Measurements from ENCODE around the gene CHCHD10.

The CHCHD10 gene

GRCh38 chr22:23752090-23752691 lies 15.6 kb downstream of the CHCHD10 start:
- H3K4me2 ChIP-seq = no peak overlapping the region; the same call in 1 of the 2 replicates
- no peak overlapping the region for H3K27ac ChIP-seq
- H3K27me3 ChIP-seq (ENCODE audit: insufficient read depth, low read depth) = no peaks in the 10 kb centered on the region
- H3K9ac ChIP-seq = no peak overlapping the region
- TF ChIP-seq, protein P1, sequence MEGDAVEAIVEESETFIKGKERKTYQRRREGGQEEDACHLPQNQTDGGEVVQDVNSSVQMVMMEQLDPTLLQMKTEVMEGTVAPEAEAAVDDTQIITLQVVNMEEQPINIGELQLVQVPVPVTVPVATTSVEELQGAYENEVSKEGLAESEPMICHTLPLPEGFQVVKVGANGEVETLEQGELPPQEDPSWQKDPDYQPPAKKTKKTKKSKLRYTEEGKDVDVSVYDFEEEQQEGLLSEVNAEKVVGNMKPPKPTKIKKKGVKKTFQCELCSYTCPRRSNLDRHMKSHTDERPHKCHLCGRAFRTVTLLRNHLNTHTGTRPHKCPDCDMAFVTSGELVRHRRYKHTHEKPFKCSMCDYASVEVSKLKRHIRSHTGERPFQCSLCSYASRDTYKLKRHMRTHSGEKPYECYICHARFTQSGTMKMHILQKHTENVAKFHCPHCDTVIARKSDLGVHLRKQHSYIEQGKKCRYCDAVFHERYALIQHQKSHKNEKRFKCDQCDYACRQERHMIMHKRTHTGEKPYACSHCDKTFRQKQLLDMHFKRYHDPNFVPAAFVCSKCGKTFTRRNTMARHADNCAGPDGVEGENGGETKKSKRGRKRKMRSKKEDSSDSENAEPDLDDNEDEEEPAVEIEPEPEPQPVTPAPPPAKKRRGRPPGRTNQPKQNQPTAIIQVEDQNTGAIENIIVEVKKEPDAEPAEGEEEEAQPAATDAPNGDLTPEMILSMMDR (conservative IDR thresholded peaks at IDR 0.05; ENCODE audit: low read depth, low read length) = no peak
- H3K4me1 ChIP-seq (ENCODE audit: low read depth, poor library complexity, severe bottlenecking) = peaks cover 16% of the 10 kb centered on the region
- no peaks in the 10 kb centered on the region for H3K36me3 ChIP-seq (ENCODE audit: insufficient read depth)
- H3K4me3 ChIP-seq (IDR thresholded peaks at IDR 0.05; ENCODE audit: insufficient read depth, low read depth, low read length) = no peak overlapping the region
- H4K20me1 ChIP-seq (ENCODE audit: insufficient read depth) = no peaks in the 10 kb centered on the region
- H3K79me2 ChIP-seq (ENCODE audit: insufficient read depth, low read depth) = no peaks in the 10 kb centered on the region
- H2AFZ ChIP-seq (ENCODE audit: low read depth) = no peak overlapping the region

GRCh38 chr22:23751441-23751996 lies 16.3 kb downstream of the CHCHD10 start:
- Histone ChIP-seq H4K20me1 (ENCODE audit: insufficient read depth) (no peaks in the 10 kb centered on the region), H3K36me3 (ENCODE audit: insufficient read depth) (no peaks in the 10 kb centered on the region), H3K27me3 (ENCODE audit: insufficient read depth, low read depth) (no peaks in the 10 kb centered on the region), H3K9ac (peak overlapping the region; percentile 75), H3K4me2 (peak overlapping the region; percentile 84), H3K27ac (peak overlapping the region; percentile 41), H3K4me3 (IDR thresholded peaks at IDR 0.05; ENCODE audit: insufficient read depth, low read depth, low read length) (no peak overlapping the region), H2AFZ (ENCODE audit: low read depth) (peak overlapping the region; percentile 78), H3K4me1 (ENCODE audit: low read depth, poor library complexity, severe bottlenecking) (peaks cover 16% of the 10 kb centered on the region), H3K79me2 (ENCODE audit: insufficient read depth, low read depth) (no peaks in the 10 kb centered on the region)
- TF ChIP-seq, protein P1 (conservative IDR thresholded peaks at IDR 0.05; ENCODE audit: low read depth, low read length) = no peak

DNA sequence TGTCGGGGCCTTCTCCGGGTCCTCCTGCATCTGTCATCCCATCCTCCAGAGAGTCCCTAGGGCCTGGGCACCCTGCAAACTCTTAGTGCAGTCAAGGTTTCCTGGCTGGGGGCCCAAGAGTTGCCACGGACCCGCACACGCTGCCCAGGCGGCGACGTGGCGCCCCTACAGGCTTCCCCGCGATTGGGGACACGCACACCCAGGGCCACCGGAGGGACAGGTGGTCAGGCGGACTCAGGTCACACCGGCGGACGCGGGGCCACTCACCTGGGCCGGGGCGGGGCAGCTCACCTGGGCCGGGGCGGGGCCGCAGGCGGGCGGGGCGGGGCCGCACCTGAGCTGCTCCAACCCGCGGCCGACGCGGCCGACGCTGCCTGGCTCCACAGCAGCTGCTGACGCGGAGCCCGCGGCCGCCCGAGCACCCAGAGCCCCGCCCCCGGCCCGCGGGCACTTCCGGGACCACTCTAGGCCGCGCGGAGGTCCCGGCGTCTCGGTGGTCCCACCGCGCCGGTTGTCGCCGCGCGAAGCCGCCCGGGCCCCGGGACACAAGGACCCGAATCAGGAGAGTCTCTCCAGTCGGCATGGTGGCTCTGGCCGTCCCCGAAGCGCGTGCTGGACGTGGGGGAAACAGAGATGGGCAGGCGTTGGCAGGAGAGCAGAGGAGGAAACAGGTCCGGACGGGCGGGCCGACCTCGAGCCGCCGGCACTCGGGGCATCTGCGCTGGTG lies 16.9 kb downstream of the CHCHD10 start, which contains the start of gene ZNF70:
Gene ZNF70 (minus strand): TSS at position 399 of the 727 bp plus-strand sequence. CDS start 5,972 bp downstream, outside the sequence.
- TF ChIP-seq, protein P1 (conservative IDR thresholded peaks at IDR 0.05; ENCODE audit: low read depth, low read length) = no peak
- Histone ChIP-seq H3K79me2 (ENCODE audit: insufficient read depth, low read depth) (no peaks in the 10 kb centered on the region), H3K9ac (peak within 1 kb of the TSS; percentile 75), H3K27ac (peak within 1 kb of the TSS; percentile 41), H3K4me2 (peak within 1 kb of the TSS; percentile 93), H2AFZ (ENCODE audit: low read depth) (peak within 1 kb of the TSS; percentile 81), H3K4me1 (ENCODE audit: low read depth, poor library complexity, severe bottlenecking) (peaks cover 16% of the 10 kb centered on the region), H3K4me3 (IDR thresholded peaks at IDR 0.05; ENCODE audit: insufficient read depth, low read depth, low read length) (no peak within 1 kb of the TSS), H3K36me3 (ENCODE audit: insufficient read depth) (no peaks in the 10 kb centered on the region), H4K20me1 (ENCODE audit: insufficient read depth) (no peaks in the 10 kb centered on the region), H3K27me3 (ENCODE audit: insufficient read depth, low read depth) (no peaks in the 10 kb centered on the region)

GRCh38 chr22:23750367-23750713 lies 17.4 kb downstream of the CHCHD10 start:
- Histone ChIP-seq H3K4me3 (IDR thresholded peaks at IDR 0.05; ENCODE audit: insufficient read depth, low read depth, low read length) (no peak overlapping the region), H3K36me3 (ENCODE audit: insufficient read depth) (no peaks in the 10 kb centered on the region), H3K9ac (peak overlapping the region; percentile 75; the same call in 1 of the 2 replicates), H2AFZ (ENCODE audit: low read depth) (peak overlapping the region; percentile 81), H4K20me1 (ENCODE audit: insufficient read depth) (no peaks in the 10 kb centered on the region), H3K27me3 (ENCODE audit: insufficient read depth, low read depth) (no peaks in the 10 kb centered on the region), H3K4me2 (peak overlapping the region; percentile 93), H3K79me2 (ENCODE audit: insufficient read depth, low read depth) (no peaks in the 10 kb centered on the region), H3K4me1 (ENCODE audit: low read depth, poor library complexity, severe bottlenecking) (peaks cover 16% of the 10 kb centered on the region), H3K27ac (no peak overlapping the region)
- TF ChIP-seq, protein P1 (conservative IDR thresholded peaks at IDR 0.05; ENCODE audit: low read depth, low read length) = no peak

All from KMS-11 (cell line).